Lung (tissue), 12 donors: Measurements from ENCODE around the gene ZNF516. TPM values are rescaled to one million over a fixed set of nuclear protein-coding genes. Genes with fewer than 3 reads are reported as not detected.

Experiments used
- ATAC-seq: fragments of 200-7000 bp; cut with Tn5 transposase; one replicate; pipeline ENCODE4 v1.9.1; 2020; ENCODE audit warnings: moderate number of reproducible peaks; ENCODE audit not compliant: insufficient read depth, low FRiP score
- DNase-seq, 3 donors: peaks; one replicate each; pipeline ENCODE4 v3.0.0-alpha.2; 2013 to 2017
- H3K27ac ChIP-seq, 2 donors: one replicate each; pipeline ENCODE4 v1.5.1; 2013; ENCODE audit warnings: mild to moderate bottlenecking in 2 of 2, moderate library complexity in 2 of 2, control low read depth in 1 of 2, inconsistent platforms in 1 of 2, low read depth in 1 of 2, low read length in 1 of 2
- H3K27me3 ChIP-seq, 3 donors: one replicate each; pipeline ENCODE4 v1.5.1; 2013; ENCODE audit warnings: low read length in 2 of 3; ENCODE audit not compliant: control insufficient read depth in 3 of 3, insufficient read depth in 3 of 3
- H3K36me3 ChIP-seq, 4 donors: one replicate each; pipeline ENCODE4 v1.5.1; 2013; ENCODE audit warnings: low read length in 4 of 4, mild to moderate bottlenecking in 1 of 4, moderate library complexity in 1 of 4; ENCODE audit not compliant: control insufficient read depth in 4 of 4, insufficient read depth in 4 of 4
- H3K4me1 ChIP-seq, 5 donors: one replicate each; pipeline ENCODE4 v1.5.1; 2013; ENCODE audit warnings: low read length in 5 of 5, mild to moderate bottlenecking in 2 of 5, moderate library complexity in 1 of 5; ENCODE audit not compliant: control insufficient read depth in 5 of 5, insufficient read depth in 5 of 5
- H3K4me3 ChIP-seq: one replicate; pipeline ENCODE4 v1.5.1; 2013; ENCODE audit warnings: mild to moderate bottlenecking, control low read depth, moderate library complexity
- H3K9ac ChIP-seq, 2 donors: one replicate each; pipeline ENCODE4 v1.5.1; 2013; ENCODE audit warnings: low read length in 2 of 2, control low read depth in 1 of 2; ENCODE audit not compliant: insufficient read depth in 1 of 2
- H3K9me3 ChIP-seq, 4 donors: one replicate each; pipeline ENCODE4 v1.5.1; 2013; ENCODE audit warnings: low read length in 3 of 4, mild to moderate bottlenecking in 1 of 4, moderate library complexity in 1 of 4; ENCODE audit not compliant: control insufficient read depth in 4 of 4, insufficient read depth in 3 of 4
- CTCF ChIP-seq: IDR thresholded peaks from 2 replicates; pipeline ENCODE4 v1.5.1; 2012; ENCODE audit warnings: mild to moderate bottlenecking; ENCODE audit errors: control extremely low read depth, extremely low read depth
- WGBS, 2 donors: extraction: QIAGEN DNeasy Blood & Tissue Kit; methylation state at CpG; one replicate each; pipeline ENCODE4 v1.1.7; 2013; 5-methylcytosine and 5-hydroxymethylcytosine counted together
- polyA plus RNA-seq, 2 donors: library from polyadenylated mRNA; stranded (reverse); fragments of 200-250 nt; gene quantifications; one replicate each; pipeline ENCODE4 v1.2.1, GENCODE V29; 2013
- total RNA-seq, 2 donors: library from RNA; depleted of rRNA in 1 of 2; stranded (reverse); fragments of >200 nt in 1 of 2; gene quantifications; one replicate each; pipeline ENCODE4 v1.2.1, GENCODE V29; 2014 to 2021
- donor health status: control.
- donor health status: control.
- donor health status: Bipolar disorder and iron deficiency.
- donor health status: healthy.
- donor health status: DM: yes; HTN: yes; CAD: no.

Gene ZNF516
- total and polyA plus RNA-seq, 4 donors, result 7.7 to 45.4 (median 26.4) TPM

- 1% methylated on average over 70 of the region's 70 CpGs for WGBS, 2 donors
- Histone ChIP-seq H3K36me3 (no peaks in the 10 kb centered on the region), H3K27me3 (no peaks in the 10 kb centered on the region), H3K9me3 (no peaks in the 10 kb centered on the region), H3K4me1 (peaks cover 2 to 46% (median 16%) of the 10 kb centered on the region in 5 donors), H3K4me3 (peak overlapping the region; percentile 37), H3K27ac (peak overlapping the region; percentile 56 to 86), H3K9ac (peak overlapping the region; percentile 14 to 37)
- ATAC-seq, result peak; percentile 10
- no peak for TF ChIP-seq CTCF
- DNase-seq, result peak; percentile 49 to 66 (median 57)
Measured at GRCh38 chr18:76491776-76492668, 3.0 kb downstream of the ZNF516 start.

GRCh38 chr18:76491473-76491775 lies 3.6 kb downstream of the ZNF516 start:
- peak overlapping the region; percentile 37 for H3K4me3 ChIP-seq
- H3K27ac ChIP-seq, result peak overlapping the region; percentile 56 to 81
- peak; percentile 76 to 87 (median 85) for DNase-seq
- peaks cover 2 to 48% (median 19%) of the 10 kb centered on the region in 5 donors for H3K4me1 ChIP-seq
- TF ChIP-seq CTCF, result no peak
- no peaks in the 10 kb centered on the region for H3K36me3 ChIP-seq
- no peaks in the 10 kb centered on the region for H3K27me3 ChIP-seq
- peak; percentile 33 for ATAC-seq
- H3K9ac ChIP-seq, result no peak overlapping the region
- H3K9me3 ChIP-seq, result no peaks in the 10 kb centered on the region
- 1 to 2% methylated on average over 8 to 31 of the region's 31 CpGs for WGBS, 2 donors

- Histone ChIP-seq H3K9me3 (no peaks in the 10 kb centered on the region), H3K4me3 (peak overlapping the region; percentile 71), H3K4me1 (peaks cover 2 to 54% (median 24%) of the 10 kb centered on the region in 5 donors), H3K27ac (peak overlapping the region; percentile 63 to 84), H3K9ac (peak overlapping the region; percentile 65 to 90), H3K27me3 (no peaks in the 10 kb centered on the region), H3K36me3 (no peaks in the 10 kb centered on the region)
- WGBS, 2 donors, result 1 to 2% methylated on average over 37 to 70 of the region's 73 CpGs
- TF ChIP-seq CTCF, result no peak
- ATAC-seq (no peak), DNase-seq (peak; percentile 62 to 70 (median 67))
Measured at GRCh38 chr18:76490670-76491472, 4.2 kb downstream of the ZNF516 start.
